AG09319 (cell line): ENCODE data around the gene EIF4ENIF1.

Experiments
- DNase-seq: peaks from one replicate; pipeline ENCODE4 v3.0.0-alpha.2; 2010; ENCODE audit warnings: low read depth; ENCODE audit errors: extremely low read depth
- CTCF ChIP-seq: IDR thresholded peaks from 2 replicates; pipeline ENCODE4 v1.5.1; 2011; ENCODE audit warnings: low read depth, mild to moderate bottlenecking, inconsistent platforms, low read length, moderate library complexity

EIF4ENIF1 gene

GRCh38 chr22:31447337-31447736 lies 42.3 kb downstream of the EIF4ENIF1 start:
- TF ChIP-seq CTCF, result no peak
- DNase-seq, result no peak

- no peak for DNase-seq
- TF ChIP-seq CTCF, result no peak
Observed at GRCh38 chr22:31446767-31447166, 42.9 kb downstream of the EIF4ENIF1 start.

- no peak for TF ChIP-seq CTCF
- DNase-seq, result no peak
Observed at GRCh38 chr22:31446208-31446607, 43.4 kb downstream of the EIF4ENIF1 start.

- no peak for TF ChIP-seq CTCF
- DNase-seq, result no peak
Observed at GRCh38 chr22:31445642-31446041, 44.0 kb downstream of the EIF4ENIF1 start.

- TF ChIP-seq CTCF, result no peak
- no peak for DNase-seq
Observed at GRCh38 chr22:31443516-31443915, 46.1 kb downstream of the EIF4ENIF1 start.

- TF ChIP-seq CTCF, result no peak
- no peak for DNase-seq
Observed at GRCh38 chr22:31442768-31443489, 46.7 kb downstream of the EIF4ENIF1 start.

- no peak for TF ChIP-seq CTCF
- DNase-seq, result no peak
Observed at GRCh38 chr22:31441652-31442051, 48.0 kb downstream of the EIF4ENIF1 start.
